T-cell (primary cell): ENCODE results near the gene EML6. TPM values are rescaled to one million over a fixed set of nuclear protein-coding genes. Genes with fewer than 3 reads are reported as not detected.

Source experiments
- ATAC-seq, 4 experiments: fragments of 200-7000 bp in 3 of 4; fragments of 150-1000 bp in 1 of 4; cut with Tn5 transposase; replicated peaks in 1 of 4; 1 replicate in 3 of 4; 2 replicates in 1 of 4; pipeline ENCODE4 v1.10.0; 2021; ENCODE audit warnings: moderate library complexity in 3 of 4, mild to moderate bottlenecking in 2 of 4, moderate number of reproducible peaks in 1 of 4
- CTCF ChIA-PET, 2 donors: fragments of 300-600 bp; sonication (Branson Sonifier 250); formaldehyde crosslinking; loops; one replicate each; lab custom pipeline; 2022; ENCODE audit warnings: antibody characterized with exemption in 2 of 2; lab: Charles Lee
- POLR2A ChIA-PET, 2 donors: fragments of 300-600 bp; sonication (Branson Sonifier 250); formaldehyde crosslinking; loops; one replicate each; lab custom pipeline; 2022; ENCODE audit warnings: antibody characterized with exemption in 2 of 2; lab: Charles Lee
- DNase-seq, 35 experiments: peaks; one replicate each; pipeline versions ENCODE4 v3.0.0 to v3.0.0-alpha.2; 2013 to 2023
- H3K27ac ChIP-seq: one replicate; pipeline ENCODE4 v1.5.1; 2013; ENCODE audit warnings: low read length
- H3K27me3 ChIP-seq, 2 experiments: replicated peaks in 1 of 2; 1 replicate in 1 of 2; 2 replicates in 1 of 2; pipeline versions ENCODE4 v1.6.1 to v1.7.0; 2013; ENCODE audit warnings: low read length in 1 of 2, mixed read lengths in 1 of 2; ENCODE audit not compliant: control insufficient read depth in 2 of 2, insufficient read depth in 2 of 2; ENCODE audit errors: extremely low read depth in 1 of 2
- H3K36me3 ChIP-seq, 2 donors: 1 replicate in 1 of 2; 2 replicates in 1 of 2; pipeline versions ENCODE4 v1.6.1 to v1.7.0; 2013; ENCODE audit warnings: low read length in 1 of 2; ENCODE audit not compliant: control insufficient read depth in 2 of 2, insufficient read depth in 1 of 2; ENCODE audit errors: extremely low read depth in 1 of 2
- H3K4me1 ChIP-seq, 2 experiments: 1 replicate in 1 of 2; 2 replicates in 1 of 2; pipeline versions ENCODE4 v1.6.1 to v1.7.0; 2013; ENCODE audit warnings: low read length in 2 of 2, mixed read lengths in 1 of 2; ENCODE audit not compliant: insufficient read depth in 2 of 2, control insufficient read depth in 1 of 2; ENCODE audit errors: extremely low read depth in 1 of 2
- H3K4me3 ChIP-seq, 2 donors: 1 replicate in 1 of 2; 2 replicates in 1 of 2; pipeline versions ENCODE4 v1.5.1 to v1.7.0; 2013; ENCODE audit warnings: mild to moderate bottlenecking in 2 of 2, low read length in 1 of 2, moderate library complexity in 1 of 2; ENCODE audit not compliant: control insufficient read depth in 1 of 2; ENCODE audit errors: extremely low read depth in 1 of 2
- H3K9me3 ChIP-seq: 2 replicates; pipeline ENCODE4 v1.7.0; 2013
- H3K27ac Mint-ChIP-seq, 2 donors: one replicate each; pipeline ENCODE4 v1.8.0; 2020 to 2021; ENCODE audit warnings: mild to moderate bottlenecking in 2 of 2, mixed read lengths in 2 of 2
- H3K27me3 Mint-ChIP-seq, 2 donors: one replicate each; pipeline ENCODE4 v1.8.0; 2021 to 2022; ENCODE audit warnings: mixed read lengths in 2 of 2
- H3K36me3 Mint-ChIP-seq: one replicate; pipeline ENCODE4 v1.8.0; 2021; ENCODE audit warnings: mixed read lengths
- H3K4me1 Mint-ChIP-seq, 3 donors: one replicate each; pipeline ENCODE4 v1.8.0; 2020 to 2022; ENCODE audit warnings: mixed read lengths in 3 of 3, mild to moderate bottlenecking in 1 of 3
- H3K4me3 Mint-ChIP-seq, 3 donors: one replicate each; pipeline ENCODE4 v1.8.0; 2020 to 2022; ENCODE audit warnings: mild to moderate bottlenecking in 3 of 3, mixed read lengths in 3 of 3, moderate library complexity in 3 of 3
- H3K9me3 Mint-ChIP-seq, 3 donors: one replicate each; pipeline ENCODE4 v1.8.0; 2020 to 2022; ENCODE audit warnings: mixed read lengths in 3 of 3
- WGBS: methylation state at CpG from one replicate; pipeline ENCODE4 v1.1.5; 2013; ENCODE audit warnings: missing lambda C conversion rate; ENCODE audit not compliant: insufficient coverage; 5-methylcytosine and 5-hydroxymethylcytosine counted together
- total RNA-seq, 35 experiments: library from RNA in 6 of 35; stranded (reverse) in 6 of 35; fragments of 120-200 nt in 1 of 35; gene quantifications; one replicate each; pipeline versions ENCODE4 v1.2.1 to v1.2.4 and lab custom pipeline; 2013 to 2026

The EML6 gene
- total RNA-seq, 5 donors from 2014 or later (not counting 1 experiment from before 2014, with no cell fraction given) = 1.3 to 2.6 (median 1.8) TPM

DNA sequence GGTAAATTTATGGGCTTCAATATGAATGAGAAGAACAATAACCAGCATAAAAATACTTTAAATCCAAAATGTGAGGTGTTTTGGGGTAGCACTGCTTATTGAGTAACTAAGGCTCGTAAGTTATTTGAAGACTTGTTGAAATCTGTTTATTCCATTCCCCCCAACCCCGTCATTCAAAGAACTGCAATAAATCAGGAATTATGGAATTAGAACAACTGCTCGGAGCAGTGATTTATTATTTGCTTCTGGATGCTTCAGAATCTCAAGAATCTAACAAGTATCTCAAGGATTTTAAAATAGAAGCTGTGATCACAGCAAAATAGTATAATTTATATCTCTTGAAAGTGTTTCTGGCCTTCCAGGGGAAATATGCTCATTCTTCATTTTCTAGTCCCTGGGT lies 86.8 kb downstream of the EML6 start:
- DNase-seq = no peak
- Histone ChIP-seq H3K4me3 (no peak overlapping the region), H3K36me3 (no peaks in the 10 kb centered on the region), H3K27ac (no peak overlapping the region), H3K4me1 (no peaks in the 10 kb centered on the region), H3K9me3 (no peaks in the 10 kb centered on the region), H3K27me3 (no peaks in the 10 kb centered on the region)
- no peak for ATAC-seq
- POLR2A ChIA-PET = no interaction called here
- Mint-ChIP-seq H3K4me1 (no peaks in the 10 kb centered on the region), H3K27ac (no peak overlapping the region), H3K4me3 (no peak overlapping the region), H3K36me3 (no peaks in the 10 kb centered on the region), H3K9me3 (peaks cover 0 to 8% (median 5%) of the 10 kb centered on the region in 3 donors), H3K27me3 (peaks cover 7 to 24% of the 10 kb centered on the region in 2 donors)
- no CpG with 5 or more reads among the region's 3 CpGs for WGBS
- CTCF ChIA-PET = no interaction called here

- H3K4me3 Mint-ChIP-seq = no peak overlapping the region
- no peak for ATAC-seq
- H3K27me3 Mint-ChIP-seq = peaks cover 4 to 18% of the 10 kb centered on the region in 2 donors
- H3K27ac ChIP-seq = no peak overlapping the region
- no peaks in the 10 kb centered on the region for H3K4me1 Mint-ChIP-seq
- H3K36me3 ChIP-seq = no peaks in the 10 kb centered on the region
- no peak for DNase-seq
- H3K9me3 ChIP-seq = no peaks in the 10 kb centered on the region
- ChIA-PET CTCF (no interaction called here), POLR2A (no interaction called here)
- no peaks in the 10 kb centered on the region for H3K27me3 ChIP-seq
- no peaks in the 10 kb centered on the region for H3K36me3 Mint-ChIP-seq
- WGBS = 60% methylated on average over 1 of the region's 1 CpG
- no peak overlapping the region for H3K27ac Mint-ChIP-seq
- H3K4me3 ChIP-seq = no peak overlapping the region
- H3K4me1 ChIP-seq = no peaks in the 10 kb centered on the region
- peaks cover 0 to 8% (median 0%) of the 10 kb centered on the region in 3 donors for H3K9me3 Mint-ChIP-seq
These were observed 90.1 kb downstream of the EML6 start for GRCh38 chr2:54813584-54813983.

DNA sequence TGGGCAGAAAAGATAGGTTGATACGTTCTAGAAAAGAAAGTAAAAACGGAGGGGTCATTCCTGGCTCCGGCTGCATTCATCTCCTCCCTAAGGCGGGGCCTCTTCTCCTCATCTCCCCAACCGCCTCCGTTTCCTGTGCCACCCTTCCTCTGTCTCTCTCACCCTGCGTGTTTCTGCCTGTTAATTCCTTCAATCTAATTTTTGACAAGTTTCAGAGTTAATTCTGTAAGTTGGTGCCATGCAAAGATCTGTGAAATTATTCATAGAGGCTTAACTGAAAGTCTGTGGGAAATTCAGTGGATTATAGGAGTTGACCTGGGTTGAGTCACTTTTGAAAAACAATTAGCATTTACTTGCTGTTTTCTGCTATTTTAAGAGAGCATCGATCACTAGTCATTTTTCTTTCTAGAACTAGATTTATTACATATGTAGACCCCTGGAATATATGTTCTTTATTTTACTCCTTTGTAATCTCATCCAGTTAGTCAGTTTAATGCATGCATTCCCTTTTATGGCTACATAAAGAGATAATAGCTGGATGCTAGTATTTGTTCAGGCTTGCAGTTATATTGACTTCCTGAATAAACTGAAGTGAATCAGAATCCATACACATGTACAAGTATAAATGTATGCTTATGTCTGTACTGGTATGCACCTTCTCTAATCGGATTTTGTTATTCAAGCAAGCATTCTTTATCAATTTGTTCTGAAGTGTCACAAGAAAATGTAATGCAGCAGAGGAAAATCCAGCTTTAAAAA lies 91.1 kb downstream of the EML6 start:
- no peak overlapping the region for H3K27ac Mint-ChIP-seq
- no CpG with 5 or more reads among the region's 9 CpGs for WGBS
- ATAC-seq = no peak
- no peaks in the 10 kb centered on the region for H3K36me3 Mint-ChIP-seq
- H3K9me3 Mint-ChIP-seq = peaks cover 0 to 8% (median 0%) of the 10 kb centered on the region in 3 donors
- no peaks in the 10 kb centered on the region for H3K36me3 ChIP-seq
- no peaks in the 10 kb centered on the region for H3K4me1 ChIP-seq
- H3K4me3 ChIP-seq = no peak overlapping the region
- H3K27me3 Mint-ChIP-seq = peaks cover 4 to 18% of the 10 kb centered on the region in 2 donors
- ChIA-PET POLR2A (interaction anchor here (0.6 kb wide), 2 partner anchors 13 to 859 kb away, joined by 3 to 6 read pairs; no protein-coding TSS in a partner anchor), CTCF (no interaction called here)
- no peaks in the 10 kb centered on the region for H3K9me3 ChIP-seq
- H3K27ac ChIP-seq = no peak overlapping the region
- no peaks in the 10 kb centered on the region for H3K27me3 ChIP-seq
- H3K4me3 Mint-ChIP-seq = no peak overlapping the region
- H3K4me1 Mint-ChIP-seq = no peaks in the 10 kb centered on the region
- no peak for DNase-seq

GRCh38 chr2:54815148-54815539 lies 91.7 kb downstream of the EML6 start:
- CTCF ChIA-PET = no interaction called here

DNA sequence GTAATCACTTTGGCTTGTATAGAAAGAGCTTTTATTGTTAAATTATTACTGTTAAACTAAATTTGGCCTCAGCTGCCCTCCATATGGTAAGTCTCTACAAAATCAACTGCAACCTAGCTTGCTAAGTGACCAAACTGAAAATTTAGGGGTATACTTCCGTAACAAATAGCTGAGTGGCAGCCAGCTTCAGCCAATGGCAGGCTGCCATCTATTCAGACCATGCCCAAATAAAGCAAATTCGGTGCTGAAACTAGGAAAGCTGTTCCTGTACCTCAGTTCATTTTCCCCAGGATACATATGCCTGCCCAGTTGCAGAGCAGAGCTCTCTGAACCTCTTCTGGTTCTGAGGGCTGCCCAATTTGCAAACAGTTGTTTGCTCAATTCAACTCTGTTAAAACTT lies 94.8 kb downstream of the EML6 start:
- Mint-ChIP-seq H3K9me3 (no peaks in the 10 kb centered on the region), H3K4me1 (no peaks in the 10 kb centered on the region), H3K36me3 (no peaks in the 10 kb centered on the region), H3K27ac (no peak overlapping the region), H3K4me3 (no peak overlapping the region), H3K27me3 (peaks cover 2 to 16% of the 10 kb centered on the region in 2 donors)
- Histone ChIP-seq H3K4me3 (no peak overlapping the region), H3K27me3 (no peaks in the 10 kb centered on the region), H3K9me3 (no peaks in the 10 kb centered on the region), H3K27ac (no peak overlapping the region), H3K4me1 (no peaks in the 10 kb centered on the region), H3K36me3 (no peaks in the 10 kb centered on the region)
- CTCF ChIA-PET = no interaction called here
- 100% methylated on average over 1 of the region's 2 CpGs for WGBS
- POLR2A ChIA-PET = interaction anchor here (0.5 to 0.6 kb wide), 2 partner anchors 476 to 720 kb away, joined by 5 to 13 read pairs; no protein-coding TSS in a partner anchor
- no peak for DNase-seq
- no peak for ATAC-seq

More at GRCh38 chr2:54815148-54815539, 91.7 kb downstream of the EML6 start:
- Histone ChIP-seq H3K4me3 (no peak overlapping the region), H3K36me3 (no peaks in the 10 kb centered on the region), H3K4me1 (no peaks in the 10 kb centered on the region), H3K9me3 (no peaks in the 10 kb centered on the region), H3K27me3 (no peaks in the 10 kb centered on the region), H3K27ac (no peak overlapping the region)
- POLR2A ChIA-PET = interaction anchor here (0.6 kb wide), 2 partner anchors 13 to 858 kb away, joined by 3 to 6 read pairs; no protein-coding TSS in a partner anchor
- DNase-seq (no peak), ATAC-seq (no peak)
- no CpG with 5 or more reads among the region's 1 CpG for WGBS
- H3K9me3 Mint-ChIP-seq = peaks cover 0 to 8% (median 0%) of the 10 kb centered on the region in 3 donors
- H3K4me1 Mint-ChIP-seq = no peaks in the 10 kb centered on the region
- no peaks in the 10 kb centered on the region for H3K36me3 Mint-ChIP-seq
- peaks cover 4 to 14% of the 10 kb centered on the region in 2 donors for H3K27me3 Mint-ChIP-seq
- no peak overlapping the region for H3K27ac Mint-ChIP-seq
- H3K4me3 Mint-ChIP-seq = no peak overlapping the region

- no peaks in the 10 kb centered on the region for H3K4me1 Mint-ChIP-seq
- no CpG with 5 or more reads among the region's 3 CpGs for WGBS
- ChIA-PET POLR2A (no interaction called here), CTCF (no interaction called here)
- Histone ChIP-seq H3K27ac (no peak overlapping the region), H3K27me3 (no peaks in the 10 kb centered on the region), H3K36me3 (no peaks in the 10 kb centered on the region), H3K4me3 (no peak overlapping the region), H3K4me1 (no peaks in the 10 kb centered on the region), H3K9me3 (no peaks in the 10 kb centered on the region)
- H3K36me3 Mint-ChIP-seq = no peaks in the 10 kb centered on the region
- H3K4me3 Mint-ChIP-seq = no peak overlapping the region
- H3K27me3 Mint-ChIP-seq = peaks cover 2 to 13% of the 10 kb centered on the region in 2 donors
- DNase-seq = no peak
- no peaks in the 10 kb centered on the region for H3K9me3 Mint-ChIP-seq
- H3K27ac Mint-ChIP-seq = no peak overlapping the region
- ATAC-seq = no peak
These were observed 97.1 kb downstream of the EML6 start for GRCh38 chr2:54820558-54820957.
